ENCODE data around the gene PODXL.

The PODXL gene

DNA sequence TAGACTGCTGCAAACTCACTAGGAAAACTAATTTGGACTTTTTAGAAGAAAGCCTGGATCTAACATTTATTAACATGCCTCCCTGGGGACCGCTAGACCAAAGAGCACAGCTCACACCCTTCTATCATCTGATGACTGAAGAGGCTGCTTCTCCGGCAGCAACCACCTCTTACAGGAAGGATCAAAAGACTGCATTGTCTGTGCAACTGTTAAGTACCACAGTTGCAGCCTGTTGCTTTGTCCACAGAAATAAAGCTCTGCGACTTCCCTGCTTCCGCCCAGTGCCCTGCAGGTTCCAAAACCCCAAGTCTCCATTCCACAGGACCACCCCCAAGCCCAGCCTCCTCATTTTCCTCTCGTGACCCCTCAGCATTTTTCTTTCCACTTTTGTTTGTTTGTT, 14.0 kb upstream of the PODXL start:
- TF ChIP-seq FOXP2 (optimal IDR thresholded peaks at IDR 0.05; ENCODE audit: borderline replicate concordance, extremely low read depth, extremely low read length, insufficient read depth), result no peak

DNA sequence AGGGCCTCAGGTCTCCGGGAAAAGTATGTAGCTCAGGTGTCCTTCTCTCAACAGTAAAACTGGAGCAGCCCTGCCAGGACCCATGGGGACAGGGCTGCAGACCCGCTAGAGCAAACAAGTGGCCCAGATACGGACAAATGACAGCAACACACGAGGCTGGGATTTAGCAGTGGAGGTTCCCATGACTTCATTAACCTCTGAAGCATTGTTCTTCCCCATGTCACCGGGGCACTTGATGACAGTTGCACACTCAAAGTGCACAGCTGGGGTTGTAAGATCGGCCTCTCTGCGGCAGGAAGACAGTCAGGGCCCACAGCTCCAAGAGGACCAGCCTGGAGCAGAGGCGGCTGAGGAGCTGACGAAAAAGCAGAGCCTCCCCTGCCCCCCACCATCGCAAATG, 12.5 kb upstream of the PODXL start:
- no peak for TF ChIP-seq FOXP2 (optimal IDR thresholded peaks at IDR 0.05; ENCODE audit: borderline replicate concordance, extremely low read depth, extremely low read length, insufficient read depth)
- TF ChIP-seq POLR2AphosphoS5 (IDR thresholded peaks at IDR 0.05; ENCODE audit: low read depth, low read length), result no peak

DNA sequence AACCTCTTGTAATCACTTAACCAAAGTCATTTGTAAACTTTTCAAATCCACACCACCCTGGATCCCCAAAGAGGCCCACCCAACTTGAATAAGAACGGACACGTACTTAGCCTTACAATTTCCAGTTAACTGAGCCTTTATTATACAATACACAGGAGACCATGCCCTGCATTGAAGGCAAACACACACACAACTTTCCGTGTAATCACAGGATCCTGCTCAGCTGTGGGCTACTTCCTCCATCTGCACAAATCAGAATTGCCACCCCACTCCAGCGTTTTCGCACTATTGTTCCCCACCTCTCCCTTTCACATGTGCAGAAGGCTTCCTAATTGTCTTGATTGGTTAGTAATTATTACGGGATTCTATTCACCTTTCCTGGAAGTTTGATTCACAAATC, 12.1 kb upstream of the PODXL start:
- TF ChIP-seq, protein P1, sequence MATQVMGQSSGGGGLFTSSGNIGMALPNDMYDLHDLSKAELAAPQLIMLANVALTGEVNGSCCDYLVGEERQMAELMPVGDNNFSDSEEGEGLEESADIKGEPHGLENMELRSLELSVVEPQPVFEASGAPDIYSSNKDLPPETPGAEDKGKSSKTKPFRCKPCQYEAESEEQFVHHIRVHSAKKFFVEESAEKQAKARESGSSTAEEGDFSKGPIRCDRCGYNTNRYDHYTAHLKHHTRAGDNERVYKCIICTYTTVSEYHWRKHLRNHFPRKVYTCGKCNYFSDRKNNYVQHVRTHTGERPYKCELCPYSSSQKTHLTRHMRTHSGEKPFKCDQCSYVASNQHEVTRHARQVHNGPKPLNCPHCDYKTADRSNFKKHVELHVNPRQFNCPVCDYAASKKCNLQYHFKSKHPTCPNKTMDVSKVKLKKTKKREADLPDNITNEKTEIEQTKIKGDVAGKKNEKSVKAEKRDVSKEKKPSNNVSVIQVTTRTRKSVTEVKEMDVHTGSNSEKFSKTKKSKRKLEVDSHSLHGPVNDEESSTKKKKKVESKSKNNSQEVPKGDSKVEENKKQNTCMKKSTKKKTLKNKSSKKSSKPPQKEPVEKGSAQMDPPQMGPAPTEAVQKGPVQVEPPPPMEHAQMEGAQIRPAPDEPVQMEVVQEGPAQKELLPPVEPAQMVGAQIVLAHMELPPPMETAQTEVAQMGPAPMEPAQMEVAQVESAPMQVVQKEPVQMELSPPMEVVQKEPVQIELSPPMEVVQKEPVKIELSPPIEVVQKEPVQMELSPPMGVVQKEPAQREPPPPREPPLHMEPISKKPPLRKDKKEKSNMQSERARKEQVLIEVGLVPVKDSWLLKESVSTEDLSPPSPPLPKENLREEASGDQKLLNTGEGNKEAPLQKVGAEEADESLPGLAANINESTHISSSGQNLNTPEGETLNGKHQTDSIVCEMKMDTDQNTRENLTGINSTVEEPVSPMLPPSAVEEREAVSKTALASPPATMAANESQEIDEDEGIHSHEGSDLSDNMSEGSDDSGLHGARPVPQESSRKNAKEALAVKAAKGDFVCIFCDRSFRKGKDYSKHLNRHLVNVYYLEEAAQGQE (IDR thresholded peaks at IDR 0.05; ENCODE audit: insufficient read depth in 1 of 2, low read depth in 2 of 2, low read length in 2 of 2), result no peak
- TF ChIP-seq POLR2AphosphoS5 (IDR thresholded peaks at IDR 0.05; ENCODE audit: low read depth, low read length) (no peak), TAF1 (IDR thresholded peaks at IDR 0.05; ENCODE audit: borderline replicate concordance, insufficient read depth, low read length) (no peak), SIN3A (IDR thresholded peaks at IDR 0.05; ENCODE audit: borderline replicate concordance, insufficient read depth, low read length) (no peak), FOXP2 (optimal IDR thresholded peaks at IDR 0.05; ENCODE audit: borderline replicate concordance, extremely low read depth, extremely low read length, insufficient read depth) (no peak)

DNA sequence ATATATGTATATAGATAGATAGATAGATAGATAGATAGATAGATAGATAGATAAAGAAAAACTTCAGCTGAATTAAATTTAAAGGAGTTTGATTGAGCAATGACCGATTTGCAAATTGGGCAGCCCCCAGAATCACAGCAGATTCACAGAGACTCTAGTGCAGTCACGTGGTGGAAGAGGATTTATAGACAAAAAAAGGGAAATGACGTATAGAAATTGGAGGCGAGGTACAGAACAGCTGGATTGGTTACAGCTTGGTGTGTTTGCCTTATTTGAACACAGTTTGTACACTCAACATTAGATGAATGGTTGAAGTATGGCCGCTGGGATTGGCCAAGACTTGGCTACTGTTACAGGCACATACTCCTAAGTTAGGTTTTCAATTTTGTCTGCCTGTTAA, 8.2 kb upstream of the PODXL start:
- TF ChIP-seq POLR2AphosphoS5 (IDR thresholded peaks at IDR 0.05; ENCODE audit: low read depth, low read length) (no peak), TAF1 (IDR thresholded peaks at IDR 0.05; ENCODE audit: borderline replicate concordance, insufficient read depth, low read length) (no peak), SIN3A (IDR thresholded peaks at IDR 0.05; ENCODE audit: borderline replicate concordance, insufficient read depth, low read length) (no peak), FOXP2 (optimal IDR thresholded peaks at IDR 0.05; ENCODE audit: borderline replicate concordance, extremely low read depth, extremely low read length, insufficient read depth) (no peak)
- TF ChIP-seq, protein P1 (IDR thresholded peaks at IDR 0.05; ENCODE audit: insufficient read depth in 1 of 2, low read depth in 2 of 2, low read length in 2 of 2), result no peak

DNA sequence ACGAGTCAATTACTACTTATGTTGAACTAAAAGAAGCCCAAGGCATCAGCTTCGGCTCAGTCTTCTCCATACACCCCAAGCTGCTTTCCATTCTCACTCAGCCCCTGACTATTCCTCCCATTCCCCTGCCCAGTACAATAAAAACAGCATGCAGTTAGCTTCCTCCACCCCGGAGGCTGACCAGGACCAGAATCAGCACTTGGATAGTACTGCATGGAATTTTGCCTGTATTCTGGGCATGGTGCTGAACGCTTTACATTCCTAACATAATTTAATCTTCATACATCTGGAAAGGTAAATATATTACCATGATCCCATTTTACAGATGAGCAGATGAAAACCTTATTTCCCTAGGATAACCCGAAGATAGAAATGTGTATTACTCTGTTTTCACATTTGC, 7.5 kb upstream of the PODXL start:
- TF ChIP-seq POLR2AphosphoS5 (IDR thresholded peaks at IDR 0.05; ENCODE audit: low read depth, low read length), result no peak
- no peak for TF ChIP-seq TAF1 (IDR thresholded peaks at IDR 0.05; ENCODE audit: borderline replicate concordance, insufficient read depth, low read length)

DNA sequence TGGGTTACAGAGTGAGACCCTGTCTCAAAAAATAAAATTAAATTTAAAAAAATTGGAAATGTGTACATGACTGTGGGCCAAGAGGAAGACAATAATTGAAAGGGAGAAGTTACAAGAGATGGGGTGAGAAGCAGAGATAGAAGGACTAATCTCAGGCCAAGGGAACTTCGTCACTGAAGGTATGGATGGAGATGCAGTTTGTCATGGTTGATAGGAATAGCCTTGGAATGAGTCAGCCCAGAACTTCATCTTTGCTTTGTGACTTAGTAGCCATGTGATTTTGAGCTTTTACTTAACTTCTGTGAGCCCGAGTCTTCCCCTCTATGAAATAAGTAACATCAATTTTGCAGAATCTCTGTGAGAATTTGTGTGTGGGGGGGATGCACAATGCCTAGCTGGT, 6.5 kb upstream of the PODXL start:
- TF ChIP-seq FOXP2 (optimal IDR thresholded peaks at IDR 0.05; ENCODE audit: borderline replicate concordance, extremely low read depth, extremely low read length, insufficient read depth), result no peak
- TF ChIP-seq SIN3A (IDR thresholded peaks at IDR 0.05; ENCODE audit: borderline replicate concordance, insufficient read depth, low read length), result no peak
- TF ChIP-seq TAF1 (IDR thresholded peaks at IDR 0.05; ENCODE audit: borderline replicate concordance, insufficient read depth, low read length), result no peak
- TF ChIP-seq, protein P1 (IDR thresholded peaks at IDR 0.05; ENCODE audit: insufficient read depth in 1 of 2, low read depth in 2 of 2, low read length in 2 of 2), result no peak
- no peak for TF ChIP-seq POLR2AphosphoS5 (IDR thresholded peaks at IDR 0.05; ENCODE audit: low read depth, low read length)

DNA sequence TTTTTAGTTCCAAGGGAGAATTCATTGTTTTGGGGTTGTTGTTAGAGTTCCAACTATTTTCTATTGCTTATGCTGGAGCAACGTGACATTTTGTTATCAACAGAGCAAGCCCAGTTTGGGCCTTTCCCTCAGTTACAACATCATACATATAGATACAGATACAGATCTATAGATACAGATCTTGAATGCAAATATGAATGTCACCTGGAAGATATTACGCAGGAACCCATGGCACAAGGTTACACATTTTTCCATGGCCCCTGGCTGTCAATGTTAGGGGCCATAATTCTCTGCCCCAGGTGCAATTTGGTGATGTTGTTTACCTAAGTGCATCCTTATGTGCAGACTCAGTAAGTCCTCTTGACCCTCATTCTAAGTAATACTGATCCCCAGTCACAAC, 3.6 kb upstream of the PODXL start:
- TF ChIP-seq SIN3A (IDR thresholded peaks at IDR 0.05; ENCODE audit: borderline replicate concordance, insufficient read depth, low read length) (no peak), TAF1 (IDR thresholded peaks at IDR 0.05; ENCODE audit: borderline replicate concordance, insufficient read depth, low read length) (no peak), FOXP2 (optimal IDR thresholded peaks at IDR 0.05; ENCODE audit: borderline replicate concordance, extremely low read depth, extremely low read length, insufficient read depth) (no peak), POLR2AphosphoS5 (IDR thresholded peaks at IDR 0.05; ENCODE audit: low read depth, low read length) (no peak)
- TF ChIP-seq, protein P1 (IDR thresholded peaks at IDR 0.05; ENCODE audit: insufficient read depth in 1 of 2, low read depth in 2 of 2, low read length in 2 of 2), result no peak
